Measurements from ENCODE around the gene CYGB.
"Not testable (repeated sequence)": the region's sequence is repeated elsewhere in the genome, so short reads cannot be mapped to it uniquely, and the experiment has no call there.

Gene CYGB

DNA sequence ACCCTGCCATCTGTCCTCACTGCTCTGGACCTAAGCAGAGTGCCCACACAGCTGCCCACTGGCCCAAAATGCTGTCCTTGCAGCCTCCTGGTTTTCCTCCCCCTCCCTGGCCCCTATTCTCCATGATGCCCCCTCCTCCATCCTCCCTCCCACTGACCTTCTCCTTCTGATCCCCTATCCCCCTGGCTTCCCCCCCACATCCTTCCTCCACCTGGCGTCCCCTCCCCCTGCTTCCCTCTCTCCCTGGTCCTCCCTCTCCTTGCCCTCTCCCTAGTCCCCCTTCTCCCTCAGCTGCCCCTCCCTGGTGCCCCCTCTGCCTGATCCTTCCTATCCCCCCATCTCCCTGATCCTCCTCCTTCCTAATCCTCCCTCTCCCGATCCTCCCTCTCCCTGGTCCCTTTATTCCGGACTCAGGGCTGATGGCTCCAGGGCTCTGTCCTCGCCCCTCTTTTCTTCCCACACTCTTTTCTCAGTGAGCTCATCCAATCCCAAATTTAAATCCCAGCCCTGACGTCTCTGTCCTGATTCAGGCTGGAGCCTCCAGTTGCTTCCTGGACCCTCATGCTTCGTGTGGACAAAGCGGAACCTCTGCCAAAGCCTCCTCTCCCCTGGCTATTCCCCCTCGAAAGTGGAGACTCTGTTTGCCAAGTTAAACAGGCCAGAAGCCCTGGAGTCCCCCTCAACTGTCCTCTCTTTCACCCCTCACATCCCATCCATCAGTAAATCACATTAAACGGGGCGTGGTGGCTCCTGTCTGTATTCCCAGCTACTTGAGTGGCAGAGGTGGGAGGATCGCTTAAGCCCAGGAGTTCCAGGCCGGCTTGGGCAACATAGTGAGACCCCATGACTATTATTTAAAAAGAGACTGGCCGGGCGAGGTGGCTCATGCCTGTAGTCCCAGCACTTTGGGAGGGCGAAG lies 18.2 kb downstream of the CYGB start:
- no peak for DNase-seq

- DNase-seq: no peak
These were observed 19.9 kb downstream of the CYGB start for GRCh38 chr17:76517638-76518038.

DNA sequence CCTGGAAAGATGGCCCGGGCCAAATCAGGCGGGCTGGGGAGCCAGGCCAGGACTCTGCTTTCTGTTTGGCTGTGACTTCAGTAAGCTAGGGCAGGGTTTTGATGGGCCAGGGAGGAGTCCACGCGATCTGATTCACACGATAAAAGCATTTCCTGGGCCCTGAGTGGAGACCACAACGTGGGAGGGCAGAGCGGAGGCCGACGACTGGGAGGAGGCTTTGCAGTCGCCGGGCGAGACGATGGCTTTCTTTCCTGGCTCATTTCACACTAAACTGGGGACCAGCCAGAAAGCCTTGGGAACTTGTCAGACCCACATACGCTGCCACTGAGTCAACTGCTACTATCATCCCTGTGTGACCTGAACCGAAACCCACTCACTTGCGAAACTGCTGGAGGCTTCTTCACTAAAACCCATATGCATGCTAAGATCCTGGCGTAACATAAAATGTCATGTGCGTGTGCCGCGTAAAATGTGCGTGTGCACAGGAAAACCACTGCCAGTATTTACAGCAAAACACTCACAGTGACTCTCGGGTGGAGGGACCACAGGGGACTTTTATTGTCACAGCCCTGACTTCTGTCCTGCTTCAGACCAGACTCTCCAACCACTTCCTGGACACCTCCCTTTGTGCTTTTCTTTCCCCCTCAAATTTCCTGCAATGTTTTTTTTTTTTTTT lies 22.1 kb downstream of the CYGB start:
- DNase-seq: peak; percentile 93

GRCh38 chr17:76514355-76514754 lies 23.2 kb downstream of the CYGB start:
- DNase-seq: not testable (repeated sequence)

DNA sequence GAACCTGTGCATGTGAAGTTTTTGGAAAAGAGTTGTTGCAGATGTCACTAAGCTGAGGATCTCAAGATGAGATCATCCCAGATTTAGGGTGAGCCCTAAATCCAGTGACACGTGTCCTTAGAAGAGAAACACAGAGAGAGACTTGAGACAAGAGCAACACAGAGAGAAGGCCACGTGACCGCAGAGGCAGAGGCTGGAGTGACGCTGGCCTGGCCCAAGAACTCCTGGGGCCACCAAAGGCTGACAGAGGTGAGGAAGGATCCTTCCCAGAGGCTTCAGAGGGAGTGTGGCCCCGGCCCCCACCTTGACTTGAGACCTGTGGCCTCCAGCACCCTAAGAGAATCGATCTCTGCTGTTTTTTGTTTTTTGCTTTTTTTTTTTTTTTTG lies 24.2 kb downstream of the CYGB start:
- DNase-seq: no peak

- DNase-seq: no peak
These were observed 24.9 kb downstream of the CYGB start for GRCh38 chr17:76512366-76513305.

DNA sequence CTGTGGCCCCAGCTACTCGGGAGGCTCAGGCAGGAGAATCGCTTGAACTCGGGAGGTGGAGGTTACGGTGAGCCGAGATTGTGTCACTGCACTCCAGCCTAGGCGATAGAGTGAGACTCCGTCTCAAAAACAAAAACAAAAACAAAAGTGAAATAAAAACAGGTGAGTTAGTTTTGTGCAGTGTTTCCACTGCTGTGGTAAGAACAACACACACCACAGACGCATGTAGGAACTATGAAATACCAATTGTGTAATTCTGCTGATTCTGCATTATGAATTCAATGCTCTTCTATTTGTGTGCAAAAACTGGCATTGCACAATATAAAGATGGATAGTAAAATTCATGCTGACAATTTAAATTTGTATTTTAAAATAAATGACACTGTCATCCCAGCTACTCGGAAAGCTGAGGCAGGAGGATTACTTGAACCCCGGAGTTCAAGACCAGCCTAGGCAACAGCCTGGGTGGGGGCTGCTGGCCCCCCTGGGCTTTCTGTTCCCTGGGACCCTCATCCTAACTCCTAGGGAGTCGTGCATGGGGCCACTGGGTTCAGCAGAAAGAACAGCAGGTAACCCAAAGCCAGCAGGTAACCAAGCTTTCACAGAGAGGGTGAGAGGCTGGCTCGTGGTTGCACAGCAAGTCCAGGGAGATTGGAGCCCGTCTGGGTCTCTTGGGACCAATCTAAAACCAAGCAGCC lies 25.7 kb downstream of the CYGB start:
- DNase-seq: no peak

DNA sequence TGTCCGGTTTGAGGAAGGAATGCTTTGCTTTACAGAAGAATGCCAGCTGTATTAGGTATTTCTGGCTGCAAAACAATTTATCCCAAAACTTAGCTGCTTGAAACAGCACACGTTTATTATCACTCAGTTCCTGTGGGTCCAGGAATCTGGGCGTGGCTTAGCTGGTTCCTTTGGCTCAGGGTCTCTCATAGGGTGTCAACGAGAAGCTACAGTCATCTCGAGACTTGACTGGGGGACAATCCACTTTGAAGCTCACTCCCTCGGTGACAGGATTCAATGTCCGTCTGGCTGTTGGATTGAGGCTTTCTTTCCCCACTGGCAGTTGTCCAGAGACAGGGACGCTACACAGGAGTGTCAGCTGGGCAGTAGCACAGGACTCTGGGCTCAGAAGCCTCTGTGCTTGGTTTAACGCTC lies 26.7 kb downstream of the CYGB start:
- DNase-seq: no peak

- not testable (repeated sequence) for DNase-seq
These were observed 28.9 kb downstream of the CYGB start for GRCh38 chr17:76508472-76509063.

- DNase-seq: peak; percentile 93
These were observed 30.8 kb downstream of the CYGB start for GRCh38 chr17:76506408-76507345.

- no peak for DNase-seq
These were observed 33.4 kb downstream of the CYGB start for GRCh38 chr17:76504117-76504516.

DNA sequence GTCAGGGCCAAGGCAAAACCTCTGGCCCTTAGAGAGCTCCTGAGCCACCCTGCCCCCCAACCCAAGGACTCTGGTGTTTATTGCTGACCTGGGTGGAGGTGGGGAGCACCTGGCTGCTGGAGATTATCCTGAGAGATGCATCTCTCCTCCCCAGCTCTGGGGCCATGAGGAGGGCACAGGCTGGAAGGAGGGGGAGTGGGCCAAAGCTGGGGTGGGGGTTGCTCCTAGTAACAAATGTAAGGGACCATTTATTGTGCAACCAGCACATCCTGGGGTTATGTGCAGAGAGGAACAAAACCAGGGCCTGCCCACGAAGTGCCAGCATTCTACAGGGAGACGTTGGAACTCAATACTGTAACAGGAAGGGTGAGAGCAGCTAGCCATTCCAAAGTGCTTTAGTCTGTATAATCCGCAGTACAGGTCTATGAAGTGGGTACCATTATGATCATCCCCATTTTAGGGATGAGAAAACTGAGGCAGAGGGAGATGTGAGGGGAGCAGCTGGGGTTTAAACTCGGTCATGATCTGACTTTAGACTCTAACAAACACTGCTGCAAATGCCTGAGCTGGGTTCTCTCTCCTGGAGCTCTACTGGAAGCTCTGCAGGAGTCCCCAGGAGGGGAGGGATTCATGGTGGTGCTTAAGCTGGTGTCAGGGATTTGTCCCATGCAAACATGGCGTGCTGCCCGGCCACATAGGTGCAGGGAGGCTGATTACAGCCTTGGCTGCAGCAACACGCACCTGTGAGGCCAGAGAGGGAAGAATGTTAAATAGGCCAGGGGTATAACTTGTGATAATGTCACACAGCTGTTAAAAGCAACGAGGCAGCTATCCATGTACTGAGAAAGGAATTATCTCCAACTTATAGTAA lies 34.9 kb downstream of the CYGB start:
- no peak for DNase-seq

DNA sequence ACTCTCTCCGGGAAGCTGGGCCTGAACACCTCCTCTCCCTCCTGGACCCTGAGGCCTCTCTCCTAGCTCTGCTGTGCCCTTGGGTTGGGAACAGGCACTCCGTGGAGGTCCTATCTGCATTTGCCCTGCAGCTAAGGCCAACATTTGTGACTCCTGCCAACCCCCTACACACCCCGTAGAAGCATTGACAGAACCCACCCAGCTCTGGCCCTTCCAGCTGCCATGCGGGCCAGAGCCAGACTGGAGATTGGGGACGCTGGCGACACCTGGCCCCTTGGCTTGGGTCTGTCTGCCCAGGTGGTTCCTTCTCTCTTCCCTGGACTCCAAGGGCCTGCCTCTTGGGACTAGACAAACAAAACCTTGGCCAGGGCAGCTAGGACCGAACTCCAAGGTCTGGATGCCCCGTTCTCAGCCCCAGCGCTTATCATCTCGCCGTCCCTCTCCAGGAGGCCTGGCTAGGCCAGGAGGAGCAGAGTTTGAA lies 35.6 kb downstream of the CYGB start:
- DNase-seq: no peak

- DNase-seq: peak; percentile 98
These were observed 36.3 kb downstream of the CYGB start, which contains the start of gene RHBDF2 for GRCh38 chr17:76501018-76501826. Gene RHBDF2, minus strand, starts transcription at chr17:76501423. Its CDS starts 19,899 bp downstream, at chr17:76481524.

- DNase-seq: no peak
These were observed 36.8 kb downstream of the CYGB start for GRCh38 chr17:76500747-76501017.

DNA sequence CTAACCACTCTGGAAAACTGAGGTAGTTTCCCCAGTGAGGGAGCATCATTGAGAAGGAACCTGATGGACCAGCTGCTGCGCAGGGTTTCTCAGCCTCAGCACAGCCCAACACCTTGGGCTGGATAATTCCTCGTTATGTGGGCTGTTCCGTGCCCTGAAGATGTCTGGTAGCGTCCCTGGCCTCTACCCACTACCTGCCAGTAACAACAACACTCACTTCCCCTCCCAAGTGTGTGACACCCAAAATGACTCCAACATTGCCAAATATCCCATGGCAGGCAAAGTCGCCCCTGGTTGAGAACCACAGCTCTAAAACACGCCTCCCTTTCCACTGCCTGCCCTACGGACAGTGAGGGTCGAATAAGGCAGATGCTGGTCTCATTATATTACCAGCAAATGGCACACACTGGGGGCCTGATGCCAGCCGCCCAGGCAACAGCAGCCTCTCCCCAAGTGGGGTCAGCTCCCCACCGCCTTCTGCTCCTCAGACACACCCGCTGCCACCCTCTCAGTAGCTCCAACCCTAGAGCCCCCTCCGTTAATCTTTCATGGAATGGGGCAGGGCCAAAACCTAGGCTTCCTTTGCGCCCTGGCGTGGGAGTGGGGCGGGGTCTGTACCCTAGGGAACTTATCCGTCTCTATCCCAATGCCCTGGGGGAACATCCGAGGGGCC lies 37.3 kb downstream of the CYGB start:
- no peak for DNase-seq

DNA sequence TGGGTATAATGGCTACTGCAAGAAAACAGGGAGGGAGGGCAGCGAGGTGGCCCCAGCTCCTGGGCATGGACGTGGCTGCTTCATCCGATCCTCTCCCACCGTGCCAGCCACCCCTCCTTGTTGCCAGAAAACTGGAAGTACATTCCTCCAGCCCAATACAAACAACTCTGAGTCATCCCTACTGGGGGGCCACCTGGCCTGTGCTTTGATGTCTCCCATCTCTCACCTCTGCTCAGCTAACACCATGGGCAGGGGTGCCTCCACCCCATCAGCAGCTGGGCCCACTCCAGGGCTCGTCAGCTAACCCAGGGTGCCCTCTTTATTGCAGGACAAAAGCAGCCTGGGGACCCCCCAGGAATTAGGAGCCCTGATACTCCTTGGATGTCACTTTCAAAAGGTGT lies 38.2 kb downstream of the CYGB start:
- DNase-seq: no peak

DNA sequence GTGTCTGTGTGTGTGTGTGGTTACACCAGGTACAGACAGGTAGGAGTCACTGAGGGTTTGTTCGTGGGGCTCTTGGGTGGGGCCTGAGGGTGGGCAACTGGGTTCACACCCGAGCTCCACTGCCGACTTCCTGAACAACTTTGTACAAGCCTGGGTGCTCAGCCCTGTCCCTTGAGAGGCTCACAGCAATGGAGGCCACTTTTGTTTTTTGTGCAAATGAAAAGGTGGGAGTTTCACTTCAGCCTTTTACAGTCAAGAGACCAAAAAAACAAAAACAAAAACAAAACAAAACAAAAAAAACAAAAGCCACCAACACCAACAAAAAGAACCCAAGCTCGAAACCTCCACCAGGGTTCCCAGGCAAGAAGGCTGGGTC lies 38.6 kb downstream of the CYGB start:
- no peak for DNase-seq
